Epithelial cell of prostate (primary cell): ENCODE measurements around the gene WDR36.
"Not testable (repeated sequence)": the region's sequence is repeated elsewhere in the genome, so short reads cannot be mapped to it uniquely, and the experiment has no call there.

Source experiments
- DNase-seq: peaks from one replicate; pipeline ENCODE4 v3.0.0-alpha.2; 2011; ENCODE audit warnings: low read depth, low spot score
- H3K27ac ChIP-seq: fragments of 450-650 bp; 2 replicates; pipeline ENCODE4 v1.5.1; 2017; ENCODE audit warnings: mild to moderate bottlenecking

WDR36 gene

DNA sequence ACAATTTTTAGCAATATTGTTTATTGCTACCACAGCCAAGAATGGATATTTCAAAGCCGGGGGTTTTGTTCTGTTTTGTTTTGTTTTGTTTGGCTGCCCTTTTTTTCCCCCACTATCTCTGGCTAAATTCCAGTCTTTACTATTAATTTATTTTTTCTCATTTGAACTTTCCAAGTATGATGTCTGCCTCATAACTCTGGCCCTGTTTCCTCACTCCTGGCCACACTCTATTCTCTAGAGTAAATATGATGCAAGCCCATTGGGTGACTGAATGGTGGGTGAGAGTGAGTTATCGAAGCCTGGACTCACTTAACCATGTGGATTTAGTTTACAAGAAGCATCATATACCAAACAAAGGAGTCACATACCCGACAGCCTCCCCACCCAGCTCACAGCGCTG lies 41.9 kb downstream of the WDR36 start:
- no peak overlapping the region for H3K27ac ChIP-seq
- DNase-seq = no peak

DNA sequence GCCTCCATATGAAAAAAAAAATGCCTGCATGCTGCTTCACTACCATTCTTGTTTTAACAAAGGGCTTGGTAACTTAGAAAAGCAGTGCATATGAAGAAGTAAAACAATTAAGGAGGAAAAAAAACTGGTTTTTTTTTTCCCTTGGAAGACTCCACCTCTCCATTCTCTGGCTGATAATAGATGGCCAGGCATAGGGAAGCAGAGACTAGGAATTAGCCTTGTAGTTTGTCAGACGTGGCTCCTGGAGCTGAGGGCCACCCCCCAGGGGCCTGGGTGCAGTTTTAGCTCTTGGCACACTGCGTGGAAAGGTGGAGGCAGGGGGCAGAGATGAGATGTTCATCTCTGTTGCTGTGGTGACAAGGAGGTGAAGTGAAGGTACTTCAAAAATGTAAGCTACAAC lies 42.7 kb downstream of the WDR36 start:
- DNase-seq = no peak
- no peak overlapping the region for H3K27ac ChIP-seq

DNA sequence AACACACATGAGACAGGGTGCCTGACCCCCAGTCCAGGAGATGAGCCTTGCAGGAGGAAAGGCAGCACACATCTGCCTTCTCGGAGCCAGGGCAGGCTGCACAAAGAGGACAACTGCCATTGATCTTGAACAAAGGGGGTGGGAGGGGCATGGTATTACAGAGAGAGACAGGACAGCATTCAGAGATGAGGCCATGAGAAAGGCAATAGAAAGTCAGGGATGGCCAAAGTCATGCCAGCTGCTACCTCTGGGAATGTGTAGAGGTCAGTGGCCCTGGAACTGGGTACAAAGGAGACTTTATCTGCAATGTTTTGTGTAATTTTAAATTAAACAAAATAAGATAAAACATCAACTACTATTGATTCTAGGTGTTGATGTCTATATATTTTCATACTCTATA lies 43.2 kb downstream of the WDR36 start:
- H3K27ac ChIP-seq = no peak overlapping the region
- DNase-seq = no peak

DNA sequence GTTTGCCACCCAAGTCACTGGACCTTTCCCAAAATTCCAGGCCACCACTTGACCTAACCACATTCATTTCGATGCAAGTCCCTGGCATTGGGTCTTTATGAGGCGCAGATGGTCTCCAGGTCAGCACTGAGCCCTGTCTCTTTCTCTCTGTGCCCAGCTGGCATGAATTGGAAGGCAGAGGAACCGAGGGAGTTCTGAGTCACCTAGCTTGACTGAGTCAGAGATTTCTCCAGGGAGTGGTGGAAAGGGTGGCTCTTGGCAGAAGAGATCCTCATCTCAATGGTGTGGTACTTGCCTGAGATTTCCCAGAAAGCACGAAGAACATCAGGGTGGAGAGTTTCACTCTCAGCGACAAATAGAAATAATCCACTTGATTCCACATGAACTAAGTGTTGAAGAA lies 43.8 kb downstream of the WDR36 start:
- DNase-seq = no peak
- no peak overlapping the region for H3K27ac ChIP-seq

DNA sequence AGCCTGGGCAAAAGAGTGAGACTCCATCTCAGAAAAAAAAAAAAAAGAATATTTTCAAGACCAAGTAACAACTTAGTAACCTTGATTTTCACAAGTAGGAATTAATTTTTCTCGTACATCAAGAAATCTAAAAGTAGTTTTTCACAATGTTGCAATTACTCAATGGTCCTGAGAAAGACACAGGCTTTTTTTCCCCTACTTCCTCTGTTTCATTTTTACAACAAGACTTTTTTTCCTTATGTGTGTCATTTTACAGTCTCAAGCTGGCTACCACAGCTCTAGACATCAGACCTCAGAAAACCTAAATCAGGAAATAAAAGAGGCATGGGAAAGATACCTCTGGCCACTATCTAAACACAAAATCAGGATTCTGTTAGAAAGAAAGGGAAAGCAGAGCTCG lies 45.9 kb downstream of the WDR36 start:
- no peak for DNase-seq
- no peak overlapping the region for H3K27ac ChIP-seq

DNA sequence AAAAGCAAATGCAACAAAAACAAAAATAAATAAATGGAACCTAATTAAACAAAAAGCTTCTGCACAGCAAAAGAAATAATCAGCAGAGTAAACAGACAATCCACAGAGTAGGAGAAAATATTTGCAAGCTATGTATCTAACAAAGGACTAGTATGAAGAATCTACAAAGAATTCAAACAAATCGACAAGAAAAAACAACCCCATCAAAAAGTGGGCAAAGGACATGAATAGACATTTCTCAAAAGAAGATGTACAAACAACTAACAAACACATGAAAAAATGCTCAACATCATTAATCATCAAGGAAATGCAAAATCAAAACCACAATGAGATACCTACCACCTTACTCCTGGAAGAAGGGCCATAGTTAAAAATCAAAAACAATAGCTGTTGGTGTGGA lies 49.3 kb downstream of the WDR36 start:
- not testable (repeated sequence) for H3K27ac ChIP-seq, DNase-seq

DNA sequence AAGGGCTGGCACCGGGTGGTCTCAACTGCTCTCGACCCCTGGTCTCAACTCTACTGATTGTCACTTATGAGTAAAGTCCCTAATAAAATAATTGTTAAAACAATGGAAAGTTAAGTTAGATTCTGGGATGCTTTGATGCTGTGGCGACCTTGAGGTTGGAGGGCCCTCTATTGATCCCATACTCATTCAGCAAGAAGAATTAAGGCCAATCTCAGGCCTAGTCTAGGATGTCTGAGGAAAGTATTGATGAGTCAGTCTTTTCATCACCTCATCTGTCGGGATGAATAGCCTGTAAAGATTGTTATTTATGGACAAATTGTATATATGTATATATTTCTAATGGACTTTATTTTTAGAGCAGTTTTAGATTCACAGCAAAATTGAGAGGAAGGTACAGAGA lies 50.8 kb downstream of the WDR36 start:
- DNase-seq = no peak
- no peak overlapping the region for H3K27ac ChIP-seq

DNA sequence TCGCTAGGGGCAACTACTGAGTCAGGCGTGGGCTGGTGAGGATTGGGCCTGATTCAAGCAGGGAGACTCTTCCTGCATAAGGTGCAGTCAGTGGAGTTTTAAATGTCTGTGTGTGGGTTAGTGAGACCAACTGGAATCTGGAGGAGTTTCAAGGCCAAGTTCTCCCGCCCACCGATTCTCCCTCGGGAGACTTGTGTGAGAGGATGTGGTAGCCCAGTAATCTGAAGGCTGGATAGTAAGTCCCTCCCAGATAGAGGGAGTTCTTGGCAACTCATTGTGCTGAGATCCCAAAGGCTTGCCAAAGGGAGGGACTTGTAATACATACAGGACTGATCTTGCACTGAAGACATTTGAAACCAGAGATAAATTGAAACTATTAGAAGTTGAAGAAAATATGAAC lies 51.8 kb downstream of the WDR36 start:
- H3K27ac ChIP-seq = no peak overlapping the region
- DNase-seq = peak; percentile 39

DNA sequence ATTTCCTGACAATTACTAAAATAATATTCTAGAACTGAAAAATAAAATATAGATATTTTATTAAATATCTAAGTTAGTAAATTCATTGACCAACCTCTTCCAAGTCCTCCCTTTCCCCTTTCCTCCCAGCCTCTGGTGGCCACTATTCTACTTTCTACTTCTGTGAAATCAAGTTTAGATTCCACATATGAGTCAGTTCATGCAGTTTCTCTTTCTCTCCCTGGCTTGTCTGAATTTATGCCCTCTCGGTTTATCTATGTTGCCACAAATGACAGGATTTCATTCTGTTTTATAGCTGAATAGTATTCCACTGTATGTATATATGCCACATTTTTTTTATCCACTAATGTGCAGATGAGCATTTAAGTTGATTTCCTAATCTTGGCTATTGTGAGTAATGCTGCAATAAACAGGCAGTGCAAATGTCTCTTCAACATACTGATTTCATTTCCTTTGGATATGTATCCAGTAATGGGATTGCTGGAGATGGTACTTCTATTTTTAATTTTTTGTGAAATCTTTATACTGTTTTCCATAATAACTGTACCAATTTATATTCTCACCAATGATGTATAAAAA lies 52.3 kb downstream of the WDR36 start:
- no peak for DNase-seq

DNA sequence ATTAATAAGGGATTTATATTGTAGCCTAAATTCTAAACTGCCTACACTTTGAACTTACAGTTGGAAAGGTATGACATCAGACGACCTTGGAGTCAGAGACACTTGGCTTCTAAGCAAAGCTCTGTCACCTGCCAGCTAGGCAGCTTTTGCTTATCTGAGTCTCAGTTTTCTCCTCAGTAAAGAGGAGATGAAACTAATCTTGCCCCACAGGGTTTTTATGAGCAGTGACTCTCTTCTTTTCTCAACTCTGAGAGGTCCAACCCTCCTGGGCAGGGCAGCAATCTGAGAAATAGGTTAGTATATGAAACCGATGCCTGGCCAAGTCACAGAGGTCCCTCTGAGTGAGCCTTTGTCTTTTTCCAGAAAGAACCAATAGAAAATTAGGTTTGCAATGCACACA lies 53.9 kb downstream of the WDR36 start:
- no peak overlapping the region for H3K27ac ChIP-seq
- DNase-seq = no peak

More for the DNA sequence above, 52.3 kb downstream of the WDR36 start:
- H3K27ac ChIP-seq = no peak overlapping the region

DNA sequence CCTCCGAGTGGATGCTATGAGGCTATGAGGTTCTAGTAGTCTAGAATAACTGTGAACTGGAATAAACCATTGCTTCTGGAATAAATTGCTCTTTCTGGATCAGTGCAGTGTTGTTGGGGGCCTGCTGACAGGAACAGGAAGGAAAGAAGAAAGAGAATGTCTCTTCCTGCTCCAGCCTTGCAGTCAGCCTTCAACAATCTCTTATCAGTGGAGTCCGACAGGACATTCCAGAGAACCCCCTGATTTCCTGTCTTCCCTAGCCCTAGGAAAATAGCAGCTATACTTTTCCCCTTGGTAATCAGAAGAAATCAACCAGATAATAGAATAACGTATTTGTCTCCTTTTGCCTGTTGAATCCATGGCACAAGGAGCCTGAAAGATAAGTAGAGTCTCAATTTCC lies 55.4 kb downstream of the WDR36 start:
- no peak for DNase-seq
- no peak overlapping the region for H3K27ac ChIP-seq

DNA sequence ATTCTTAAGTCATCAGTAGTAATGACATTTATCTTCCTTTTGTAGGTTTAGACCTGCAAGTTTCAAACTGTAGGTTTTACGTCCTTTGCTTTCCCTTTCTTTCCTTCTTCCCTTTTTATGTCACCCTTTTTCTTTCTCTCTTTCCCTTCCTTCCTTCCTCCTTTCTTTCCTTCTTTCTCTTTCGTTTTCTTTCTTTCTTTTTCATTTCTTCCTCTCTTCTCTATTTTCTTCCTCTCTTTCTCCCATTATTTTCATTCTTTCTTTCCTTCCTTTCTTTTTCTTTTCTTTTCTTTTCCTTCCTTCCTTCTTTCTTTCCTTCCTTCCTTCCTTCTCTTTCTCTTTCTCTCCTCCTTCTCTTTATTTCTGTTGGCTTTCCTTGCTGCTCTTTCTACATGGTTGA lies 59.9 kb downstream of the WDR36 start:
- DNase-seq = no peak
- H3K27ac ChIP-seq = no peak overlapping the region

DNA sequence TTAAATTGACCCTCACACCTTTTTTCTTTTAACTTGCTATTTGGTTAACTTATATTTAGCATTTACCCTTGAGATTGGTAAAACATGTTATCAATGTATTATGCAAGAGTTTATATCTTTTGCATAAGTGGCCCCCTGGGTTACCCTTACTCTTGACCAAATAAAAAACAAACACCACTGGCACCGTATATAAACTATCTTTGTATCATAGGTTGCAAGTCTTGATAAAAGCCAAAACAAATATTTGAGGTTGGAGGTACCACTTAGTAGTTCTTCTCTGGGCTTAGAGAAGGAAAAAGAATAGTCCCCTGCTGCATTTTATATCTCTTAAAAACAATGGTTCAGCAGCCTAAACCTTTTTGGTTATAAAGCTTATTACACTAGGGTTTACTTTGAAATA lies 61.3 kb downstream of the WDR36 start:
- no peak for DNase-seq
- no peak overlapping the region for H3K27ac ChIP-seq

DNA sequence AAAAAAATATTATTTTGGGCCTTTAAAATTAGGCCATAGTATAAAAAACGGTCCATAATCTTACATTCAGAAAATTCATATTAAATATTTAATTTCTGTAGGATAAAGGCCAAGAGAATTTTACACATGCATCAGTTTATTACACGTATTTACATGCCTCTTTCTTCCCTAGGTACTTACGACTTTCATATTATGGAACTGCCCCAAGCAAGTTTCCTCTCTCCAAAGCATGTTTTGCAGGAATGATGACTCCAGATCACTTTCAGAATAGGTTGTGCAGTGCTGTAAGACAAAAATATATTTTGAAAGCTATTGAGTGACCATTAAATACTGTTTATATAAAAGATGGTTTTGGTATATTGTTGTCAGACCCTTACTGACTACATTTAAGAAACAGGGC lies 61.8 kb downstream of the WDR36 start:
- no peak overlapping the region for H3K27ac ChIP-seq
- DNase-seq = no peak

DNA sequence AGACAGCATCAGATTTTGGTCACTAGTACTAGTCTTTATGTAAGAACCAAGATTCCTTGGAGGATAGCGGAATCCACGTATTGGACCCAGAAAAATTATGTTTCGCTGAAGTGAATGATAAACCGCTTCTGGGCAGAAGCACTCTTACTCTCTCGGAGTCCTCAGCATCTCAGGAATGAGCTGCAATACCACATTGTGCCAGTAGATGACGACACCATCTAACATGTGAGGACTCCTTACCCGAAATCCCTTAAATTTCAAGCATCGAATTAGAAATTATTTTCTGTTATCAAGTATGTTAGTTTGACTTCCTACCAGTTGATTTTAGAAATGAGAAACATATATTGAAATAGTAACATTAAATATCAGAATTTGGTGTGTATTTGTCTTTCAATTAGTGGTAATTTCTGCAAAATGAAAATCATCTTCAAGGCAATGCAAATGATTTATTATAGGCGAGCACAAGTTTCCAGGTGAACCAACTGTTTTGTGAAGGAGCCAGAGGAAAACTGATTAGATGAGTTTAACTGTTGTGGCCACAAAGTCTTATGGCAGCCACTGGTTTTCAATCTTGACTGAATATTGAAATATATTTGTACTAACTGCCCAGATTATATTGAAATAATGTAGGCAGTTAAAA lies 66.1 kb downstream of the WDR36 start:
- peak; percentile 18 for DNase-seq
- no peak overlapping the region for H3K27ac ChIP-seq

DNA sequence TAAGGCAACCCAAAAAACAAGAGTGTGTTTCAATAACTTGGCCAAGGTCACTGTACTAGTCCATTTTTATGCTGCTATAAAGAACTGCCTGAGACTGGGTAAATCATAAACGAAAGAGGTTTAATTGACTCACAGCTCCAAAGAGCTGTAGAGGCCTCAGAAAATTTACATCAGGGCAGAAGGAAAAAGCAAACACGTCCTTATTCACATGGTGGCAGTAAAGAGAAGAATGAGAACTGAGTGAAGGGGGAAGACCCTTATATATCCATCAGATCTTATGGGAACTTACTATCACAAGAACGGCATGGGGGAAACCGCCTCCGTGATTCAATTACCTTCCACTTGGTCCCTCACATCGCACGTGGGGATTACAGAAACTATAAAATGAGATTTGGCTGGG lies 67.7 kb downstream of the WDR36 start:
- DNase-seq = no peak
- H3K27ac ChIP-seq = no peak overlapping the region

DNA sequence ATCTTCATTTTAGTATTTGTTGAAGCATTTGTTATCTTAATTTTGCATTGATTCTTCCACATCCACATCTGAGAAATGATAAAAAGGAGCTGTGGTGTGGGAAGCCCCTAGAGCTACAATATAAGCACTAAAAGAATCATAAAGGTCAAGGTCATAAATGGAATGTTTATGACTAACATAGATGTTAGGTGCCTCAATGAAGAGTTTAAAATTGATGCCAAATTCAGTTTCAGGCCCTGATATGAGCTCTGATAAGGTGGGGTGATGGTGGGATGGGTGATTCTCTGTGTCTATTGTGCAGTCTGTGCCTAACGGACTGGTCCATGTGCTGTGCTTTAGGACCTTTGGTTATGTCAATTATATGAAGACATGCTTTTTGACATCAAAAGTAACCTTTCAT lies 70.9 kb downstream of the WDR36 start:
- no peak overlapping the region for H3K27ac ChIP-seq
- no peak for DNase-seq

DNA sequence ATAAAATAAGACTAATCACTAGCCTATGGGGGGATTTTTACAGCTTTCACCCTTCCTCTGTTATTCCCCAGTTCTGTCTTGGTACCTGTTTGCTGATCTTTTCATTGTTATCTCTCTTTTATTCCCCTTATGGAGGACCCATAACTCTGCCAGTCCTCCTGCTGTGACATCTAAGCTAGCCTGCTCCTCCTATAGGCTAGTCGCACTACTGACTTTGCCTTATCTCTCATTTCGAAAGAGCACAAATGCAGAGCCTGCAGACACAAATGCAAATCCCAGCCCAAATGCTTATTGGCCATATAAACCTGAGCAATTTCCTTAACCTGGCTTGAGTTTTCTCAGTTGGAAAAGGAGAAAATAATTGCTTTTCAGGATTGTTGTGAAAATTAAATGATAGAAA lies 72.9 kb downstream of the WDR36 start:
- H3K27ac ChIP-seq = no peak overlapping the region
- no peak for DNase-seq

DNA sequence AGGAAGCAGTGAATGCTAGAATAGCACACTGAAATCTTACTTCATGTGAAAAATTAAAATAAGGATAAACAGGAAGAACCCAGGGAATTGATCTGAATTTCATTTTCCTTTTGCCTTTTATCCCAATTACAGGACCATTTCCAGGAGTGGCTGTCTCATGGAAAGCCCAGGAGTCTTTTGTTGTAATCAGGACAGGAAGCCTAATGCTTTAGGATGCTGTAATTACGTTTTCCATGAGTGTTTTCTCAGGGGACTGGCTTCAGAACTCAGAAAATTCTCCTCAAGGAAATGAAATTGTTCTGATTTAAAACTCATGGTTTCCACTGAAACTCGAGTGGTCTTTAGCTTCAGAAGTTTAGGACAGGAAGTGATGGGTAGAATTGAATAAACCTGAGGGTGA lies 75.4 kb downstream of the WDR36 start:
- no peak overlapping the region for H3K27ac ChIP-seq
- DNase-seq = no peak

DNA sequence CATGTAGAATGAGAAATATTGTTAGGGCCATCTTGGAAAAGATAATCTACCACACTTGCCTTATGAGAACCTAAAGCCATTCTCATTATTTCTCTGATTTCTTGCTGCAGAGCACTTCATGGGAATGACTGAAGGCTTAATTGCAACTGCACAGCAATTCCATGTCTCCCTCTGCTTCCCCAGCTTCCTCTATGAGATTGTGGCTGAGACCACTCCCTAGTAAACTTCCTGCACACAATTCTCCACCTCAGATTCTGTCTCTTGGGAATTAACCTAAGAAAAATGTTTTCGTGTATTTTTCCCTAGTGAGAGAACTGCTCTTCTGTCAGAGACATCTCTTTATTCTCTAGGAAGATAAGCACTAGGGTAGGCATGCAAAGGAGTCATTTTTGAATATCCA lies 76.5 kb downstream of the WDR36 start:
- no peak overlapping the region for H3K27ac ChIP-seq
- DNase-seq = no peak

DNA sequence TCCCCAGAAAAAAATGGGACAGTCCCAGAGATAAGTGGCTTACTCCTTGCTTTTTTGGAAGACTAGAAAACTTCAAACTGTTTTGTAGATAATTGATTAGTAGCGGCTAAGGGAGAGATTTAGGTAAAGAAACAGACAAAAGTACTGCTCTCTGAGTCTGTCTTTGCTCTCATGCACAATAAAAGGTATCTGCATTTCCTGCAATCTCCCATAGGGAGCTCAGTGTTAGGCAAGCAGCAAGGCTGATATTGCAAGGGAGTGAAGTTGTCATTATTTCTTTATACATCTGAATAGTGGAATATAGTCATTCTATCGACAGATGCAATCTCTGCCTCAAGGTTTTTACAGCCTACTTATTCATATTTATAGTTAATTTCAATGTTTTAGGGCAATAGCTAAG lies 77.1 kb downstream of the WDR36 start:
- no peak for DNase-seq
- H3K27ac ChIP-seq = no peak overlapping the region

DNA sequence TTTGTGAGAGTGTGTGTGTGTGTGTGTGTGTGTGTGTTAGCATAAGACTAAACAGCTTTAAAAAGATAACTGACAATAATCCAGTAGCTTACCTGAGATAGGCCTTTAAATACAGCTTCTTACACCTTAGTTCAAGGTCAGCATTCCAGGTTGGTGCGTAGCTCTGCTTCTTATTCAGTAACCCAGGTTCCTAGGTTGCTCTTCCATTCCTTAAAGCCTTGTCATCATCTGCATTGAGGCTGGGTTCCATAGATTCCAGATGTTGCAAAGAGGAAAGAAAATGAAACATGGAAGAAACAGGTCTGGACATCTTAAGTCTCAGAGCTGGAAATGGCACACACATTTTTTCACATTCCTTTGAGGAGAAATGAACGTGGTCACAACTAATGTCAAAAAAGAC lies 78.1 kb downstream of the WDR36 start:
- no peak for DNase-seq
- H3K27ac ChIP-seq = no peak overlapping the region

DNA sequence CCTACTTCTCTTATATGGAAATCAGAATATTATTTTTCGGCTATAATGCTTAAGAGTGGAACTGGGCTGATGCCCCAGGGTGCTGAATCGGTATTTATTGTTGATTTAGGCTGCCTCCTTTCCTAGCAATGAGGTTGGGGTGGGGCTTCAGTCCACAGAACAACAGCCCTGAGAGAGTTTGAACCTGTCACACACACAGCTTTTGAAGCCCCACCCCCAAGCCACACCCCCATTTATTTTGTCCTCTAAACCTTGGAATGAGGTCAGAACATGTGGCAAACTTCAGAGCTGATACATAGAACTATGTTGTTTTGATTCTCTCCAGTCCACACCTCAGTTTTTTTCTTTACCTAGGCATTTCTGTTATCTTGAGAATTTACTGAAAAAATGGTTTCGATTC lies 80.4 kb downstream of the WDR36 start:
- H3K27ac ChIP-seq = no peak overlapping the region
- DNase-seq = no peak
